HCT116 (cell line): ENCODE data around the gene OLIG3. TPM values are rescaled to one million over a fixed set of nuclear protein-coding genes. Genes with fewer than 3 reads are reported as not detected.

Source experiments
- ATAC-seq: fragments of 200-7000 bp; cut with Tn5 transposase; 2 replicates; pipeline ENCODE4 v1.9.1; 2020; ENCODE audit warnings: mild to moderate bottlenecking, moderate library complexity
- BruUV-seq: library from RNA; stranded (reverse); fragments of 400-500 nt; replicated peaks from 2 replicates; lab custom pipeline; 2021; lab: Mats Ljungman, UMichigan
- CTCF ChIA-PET: fragments of 300-600 bp; sonication (Branson Sonifier 250); formaldehyde crosslinking; loops from one replicate; lab custom pipeline; 2021; ENCODE audit warnings: antibody characterized with exemption; lab: Charles Lee
- POLR2A ChIA-PET: fragments of 300-600, 350-600 bp; sonication (Branson Sonifier 250); formaldehyde crosslinking; loops from one replicate; lab custom pipeline; 2021; ENCODE audit warnings: antibody characterized with exemption; lab: Charles Lee
- RAD21 ChIA-PET, 2 experiments: fragments of 300-600 bp; sonication (Branson Sonifier 250); formaldehyde crosslinking; loops; one replicate each; lab custom pipeline; 2023; ENCODE audit warnings: low total read pairs in 2 of 2; ENCODE audit not compliant: uncharacterized antibody in 2 of 2, unreplicated experiment in 2 of 2, low non-redundant PET in 1 of 2; lab: Charles Lee
- DNase-seq: peaks from one replicate; pipeline ENCODE4 v3.0.0-alpha.2; 2010; ENCODE audit warnings: low read depth, low spot score
- H2AFZ ChIP-seq: fragments of 200-600 bp; shearing (Covaris generic), sonication (generic); 2 replicates; pipeline ENCODE4 v1.6.1; 2017; ENCODE audit warnings: low read depth, mixed run types, mixed read lengths, antibody characterized with exemption, low read length; ENCODE audit not compliant: poor library complexity, severe bottlenecking
- H3K27ac ChIP-seq: 2 replicates; pipeline ENCODE4 v1.5.1; 2012; ENCODE audit warnings: low read depth, low read length
- H3K27me3 ChIP-seq: fragments of 200-600 bp; sonication (generic); 2 replicates; pipeline ENCODE4 v1.6.1; 2016; ENCODE audit warnings: mixed run types, low read length, mixed read lengths; ENCODE audit not compliant: insufficient read depth
- H3K36me3 ChIP-seq, 2 experiments: fragments of 200-500 bp in 1 of 2; fragments of 200-600 bp in 1 of 2; sonication (Bioruptor generic) in 1 of 2; sonication (generic) in 1 of 2; 2 replicates each; pipeline versions ENCODE4 v1.5.1 to v1.6.1; 2014 to 2016; ENCODE audit warnings: low read length in 2 of 2, inconsistent platforms in 1 of 2, mixed read lengths in 1 of 2, mixed run types in 1 of 2; ENCODE audit not compliant: insufficient read depth in 2 of 2, control insufficient read depth in 1 of 2
- H3K4me1 ChIP-seq, 2 experiments: fragments of 200-600 bp in 1 of 2; sonication (generic) in 1 of 2; 2 replicates each; pipeline versions ENCODE4 v1.5.1 to v1.6.1; 2012 to 2017; ENCODE audit warnings: low read length in 2 of 2, inconsistent platforms in 1 of 2, mild to moderate bottlenecking in 1 of 2, mixed read lengths in 1 of 2, mixed run types in 1 of 2, moderate library complexity in 1 of 2; ENCODE audit not compliant: insufficient read depth in 2 of 2, control insufficient read depth in 1 of 2
- H3K4me2 ChIP-seq: fragments of 200-600 bp; sonication (generic); 2 replicates; pipeline ENCODE4 v1.6.1; 2017; ENCODE audit warnings: mixed run types, low read length, mixed read lengths
- H3K4me3 ChIP-seq, 2 experiments: fragments of 200-600 bp in 1 of 2; sonication (generic) in 1 of 2; replicated peaks in 1 of 2; 2 replicates each; pipeline ENCODE4 v1.5.1; 2011 to 2016; ENCODE audit warnings: low read length in 2 of 2, control low read depth in 1 of 2, low read depth in 1 of 2, mild to moderate bottlenecking in 1 of 2, mixed read lengths in 1 of 2, mixed run types in 1 of 2
- H3K79me2 ChIP-seq: fragments of 200-600 bp; sonication (generic); 2 replicates; pipeline ENCODE4 v1.6.1; 2017; ENCODE audit warnings: mild to moderate bottlenecking, mixed run types, low read length, moderate library complexity, mixed read lengths; ENCODE audit not compliant: insufficient read depth
- H3K9ac ChIP-seq: fragments of 200-600 bp; sonication (generic); 2 replicates; pipeline ENCODE4 v1.6.1; 2016; ENCODE audit warnings: low read length, mixed read lengths
- H3K9me2 ChIP-seq: fragments of 200-600 bp; sonication (generic), shearing (Covaris generic); 2 replicates; pipeline ENCODE4 v1.6.1; 2017; ENCODE audit warnings: mixed run types, mild to moderate bottlenecking, moderate library complexity; ENCODE audit not compliant: insufficient read depth
- H3K9me3 ChIP-seq, 2 experiments: fragments of 200-500 bp in 1 of 2; fragments of 200-600 bp in 1 of 2; sonication (Bioruptor generic) in 1 of 2; sonication (generic) in 1 of 2; 2 replicates each; pipeline ENCODE4 v1.6.1; 2014 to 2017; ENCODE audit warnings: low read length in 2 of 2, mixed read lengths in 2 of 2, inconsistent platforms in 1 of 2, low read depth in 1 of 2, mild to moderate bottlenecking in 1 of 2, mixed run types in 1 of 2, moderate library complexity in 1 of 2; ENCODE audit not compliant: control insufficient read depth in 1 of 2, insufficient read depth in 1 of 2
- H4K20me1 ChIP-seq: fragments of 200-600 bp; sonication (generic), shearing (Covaris generic); 2 replicates; pipeline ENCODE4 v1.6.1; 2017; ENCODE audit warnings: mixed run types, mild to moderate bottlenecking, moderate library complexity; ENCODE audit not compliant: insufficient read depth
- EZH2 ChIP-seq: fragments of 200-600 bp; sonication (generic); IDR thresholded peaks from 2 replicates; pipeline ENCODE4 v1.6.1; 2017; ENCODE audit warnings: antibody characterized with exemption, mixed run types
- JUND ChIP-seq: IDR thresholded peaks from 2 replicates; pipeline ENCODE4 v1.6.1; 2012
- POLR2AphosphoS5 ChIP-seq: IDR thresholded peaks from 2 replicates; pipeline ENCODE4 v1.6.1; 2011; ENCODE audit warnings: mild to moderate bottlenecking, low read depth, low read length, moderate library complexity
- RAD21 ChIP-seq: IDR thresholded peaks from 2 replicates; pipeline ENCODE4 v1.6.1; 2012; ENCODE audit warnings: low read depth, mild to moderate bottlenecking
- REST ChIP-seq: IDR thresholded peaks from 2 replicates; pipeline ENCODE4 v1.6.1; 2012; ENCODE audit warnings: low read depth
- ZBTB33 ChIP-seq: IDR thresholded peaks from 2 replicates; pipeline ENCODE4 v1.6.1; 2011; ENCODE audit warnings: mild to moderate bottlenecking, low read length, moderate library complexity; ENCODE audit not compliant: insufficient replicate concordance; ENCODE audit errors: extremely low read depth
- intact Hi-C: fragments of 100-400 bp; cut with micrococcal nuclease; formaldehyde crosslinking; loops from 2 replicates; pipeline ENCODE4 v1.10.0; 2022
- total RNA-seq: library from RNA; stranded (reverse); gene quantifications from one replicate; pipeline ENCODE4 v1.2.1, GENCODE V29; 2021; ENCODE audit not compliant: unreplicated experiment

Gene OLIG3
- total RNA-seq, 1 experiment from 2014 or later: not detected

DNA sequence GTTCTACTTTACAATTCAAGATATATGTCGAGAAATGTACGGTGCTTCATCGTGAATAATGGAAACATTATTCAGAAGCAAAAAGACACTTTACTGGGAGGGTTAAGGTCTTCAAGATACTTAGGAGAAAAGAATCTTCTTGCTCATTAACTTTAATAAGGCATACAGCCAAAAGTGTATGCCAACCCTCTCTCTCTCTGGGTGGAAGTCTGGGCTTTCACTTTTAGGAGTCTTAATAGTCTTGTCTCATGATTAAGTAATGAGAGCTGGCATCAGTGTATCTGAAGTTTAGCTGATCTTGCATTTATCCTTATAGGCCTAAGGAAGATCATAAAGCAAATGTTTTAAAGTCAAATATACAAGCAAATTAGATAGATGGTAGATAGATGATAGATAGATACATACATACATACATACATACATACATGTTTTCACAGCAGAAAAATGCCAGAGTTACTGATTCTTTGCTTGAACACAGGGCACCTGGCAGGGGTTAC, 21.5 kb downstream of the OLIG3 start:
- Histone ChIP-seq H3K9ac (no peak overlapping the region), H3K4me2 (no peak overlapping the region), H3K4me3 (no peak overlapping the region), H3K27me3 (no peaks in the 10 kb centered on the region), H3K27ac (no peak overlapping the region), H2AFZ (no peak overlapping the region), H3K79me2 (no peaks in the 10 kb centered on the region), H3K4me1 (no peaks in the 10 kb centered on the region), H3K36me3 (no peaks in the 10 kb centered on the region), H4K20me1 (no peaks in the 10 kb centered on the region), H3K9me2 (no peaks in the 10 kb centered on the region), H3K9me3 (no peaks in the 10 kb centered on the region)
- RAD21 ChIA-PET: no interaction called here
- ATAC-seq (no peak), DNase-seq (no peak)
- CTCF ChIA-PET: no interaction called here
- POLR2A ChIA-PET: no interaction called here
- no peak for TF ChIP-seq ZBTB33
- intact Hi-C loops: no loop called here
- BruUV-seq: no TSS peak

DNA sequence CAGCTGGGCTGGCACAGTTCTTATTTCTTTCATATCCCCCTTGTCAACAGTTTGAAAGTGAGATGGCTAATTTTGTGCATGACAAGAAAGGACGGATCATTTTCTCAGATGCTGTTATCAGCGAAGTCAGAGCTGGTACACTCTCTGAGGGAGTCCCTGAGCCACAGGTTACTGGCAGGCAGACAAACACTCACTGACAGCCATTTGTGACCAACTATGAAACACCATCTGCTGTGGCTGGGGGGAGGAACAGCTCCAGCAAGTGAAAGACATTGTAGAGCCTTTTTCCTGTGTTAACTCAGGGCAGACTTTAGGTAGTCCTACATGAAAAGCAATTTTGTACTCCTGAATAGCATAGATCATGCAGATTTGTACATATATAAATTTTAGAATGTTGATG, 22.2 kb downstream of the OLIG3 start:
- Histone ChIP-seq H3K36me3 (no peaks in the 10 kb centered on the region), H3K79me2 (no peaks in the 10 kb centered on the region), H2AFZ (no peak overlapping the region), H3K9ac (no peak overlapping the region), H3K4me1 (no peaks in the 10 kb centered on the region), H3K4me2 (no peak overlapping the region), H3K27me3 (no peaks in the 10 kb centered on the region), H3K4me3 (no peak overlapping the region), H3K9me3 (no peaks in the 10 kb centered on the region), H3K27ac (no peak overlapping the region), H4K20me1 (no peaks in the 10 kb centered on the region), H3K9me2 (no peaks in the 10 kb centered on the region)
- intact Hi-C loops: no loop called here
- ATAC-seq (no peak), DNase-seq (no peak)
- ChIA-PET RAD21 (no interaction called here), CTCF (no interaction called here), POLR2A (no interaction called here)
- no peak for TF ChIP-seq POLR2AphosphoS5
- no peak for TF ChIP-seq RAD21
- no peak for TF ChIP-seq ZBTB33
- TF ChIP-seq REST: no peak
- no peak for TF ChIP-seq JUND
- TF ChIP-seq EZH2: no peak
- BruUV-seq: no TSS peak
